Activated naive CD4-positive, alpha-beta T cell treated with anti-CD3 and anti-CD28 coated beads, Interleukin-2, amount 10 ng/mL, durations not matched to agents 7 days and 5 days (primary cell): ENCODE measurements around the gene MYBPC2.

ENCODE experiments used
- CTCF ChIA-PET: fragments of 350-600 bp; sonication (Branson Sonifier 250); formaldehyde crosslinking; loops from one replicate; lab custom pipeline; 2021; ENCODE audit warnings: antibody characterized with exemption; lab: Charles Lee
- DNase-seq: peaks from one replicate; pipeline ENCODE4 v3.0.0-alpha.2; 2020
- H3K27ac Mint-ChIP-seq: one replicate; pipeline ENCODE4 v1.8.0; 2021; ENCODE audit warnings: mild to moderate bottlenecking, moderate library complexity, mixed read lengths
- H3K27me3 Mint-ChIP-seq: one replicate; pipeline ENCODE4 v1.8.0; 2021; ENCODE audit warnings: mild to moderate bottlenecking, mixed read lengths
- H3K36me3 Mint-ChIP-seq: one replicate; pipeline ENCODE4 v1.8.0; 2021; ENCODE audit warnings: mixed read lengths
- H3K4me1 Mint-ChIP-seq: one replicate; pipeline ENCODE4 v1.8.0; 2021; ENCODE audit warnings: mixed read lengths
- H3K4me3 Mint-ChIP-seq: one replicate; pipeline ENCODE4 v1.8.0; 2021; ENCODE audit warnings: mild to moderate bottlenecking, moderate library complexity, mixed read lengths
- H3K9me3 Mint-ChIP-seq: one replicate; pipeline ENCODE4 v1.8.0; 2021; ENCODE audit warnings: mixed read lengths

MYBPC2 gene

GRCh38 chr19:50494186-50495019 lies 61.7 kb downstream of the MYBPC2 start:
- no peak for DNase-seq
- Mint-ChIP-seq H3K27ac (no peak overlapping the region), H3K9me3 (no peaks in the 10 kb centered on the region), H3K4me1 (peaks cover 13% of the 10 kb centered on the region), H3K4me3 (no peak overlapping the region), H3K27me3 (peaks cover 18% of the 10 kb centered on the region), H3K36me3 (no peaks in the 10 kb centered on the region)
- CTCF ChIA-PET, result no interaction called here

DNA sequence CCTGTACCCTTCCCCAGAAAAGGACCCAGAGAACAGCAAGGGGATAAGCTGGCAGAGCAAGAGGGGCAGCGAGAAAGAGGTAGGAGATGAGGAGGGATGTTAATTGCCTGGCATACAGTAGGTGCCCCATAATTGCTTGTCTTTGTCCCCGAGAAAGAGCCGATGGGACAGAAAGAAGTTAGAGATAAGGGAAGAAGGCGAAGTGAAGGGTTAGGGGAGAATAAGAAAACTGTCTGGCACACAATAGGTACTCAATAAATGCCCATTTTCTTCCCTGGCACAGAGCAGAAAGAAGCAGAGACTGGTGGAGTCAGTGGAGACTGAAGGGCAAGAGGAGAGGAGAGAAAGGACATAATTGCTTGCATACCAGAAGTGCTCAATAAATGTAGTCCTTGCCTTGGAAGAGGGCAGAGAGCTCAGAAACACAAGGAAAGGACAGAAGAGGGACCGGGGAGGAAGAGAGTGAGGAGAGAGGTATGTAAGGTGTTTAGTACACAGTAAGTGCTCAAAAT lies 62.4 kb downstream of the MYBPC2 start:
- no peaks in the 10 kb centered on the region for H3K36me3 Mint-ChIP-seq
- CTCF ChIA-PET, result no interaction called here
- no peak overlapping the region for H3K4me3 Mint-ChIP-seq
- H3K9me3 Mint-ChIP-seq, result no peaks in the 10 kb centered on the region
- no peak overlapping the region for H3K27ac Mint-ChIP-seq
- H3K27me3 Mint-ChIP-seq, result peaks cover 18% of the 10 kb centered on the region
- H3K4me1 Mint-ChIP-seq, result peaks cover 13% of the 10 kb centered on the region
- no peak for DNase-seq

DNA sequence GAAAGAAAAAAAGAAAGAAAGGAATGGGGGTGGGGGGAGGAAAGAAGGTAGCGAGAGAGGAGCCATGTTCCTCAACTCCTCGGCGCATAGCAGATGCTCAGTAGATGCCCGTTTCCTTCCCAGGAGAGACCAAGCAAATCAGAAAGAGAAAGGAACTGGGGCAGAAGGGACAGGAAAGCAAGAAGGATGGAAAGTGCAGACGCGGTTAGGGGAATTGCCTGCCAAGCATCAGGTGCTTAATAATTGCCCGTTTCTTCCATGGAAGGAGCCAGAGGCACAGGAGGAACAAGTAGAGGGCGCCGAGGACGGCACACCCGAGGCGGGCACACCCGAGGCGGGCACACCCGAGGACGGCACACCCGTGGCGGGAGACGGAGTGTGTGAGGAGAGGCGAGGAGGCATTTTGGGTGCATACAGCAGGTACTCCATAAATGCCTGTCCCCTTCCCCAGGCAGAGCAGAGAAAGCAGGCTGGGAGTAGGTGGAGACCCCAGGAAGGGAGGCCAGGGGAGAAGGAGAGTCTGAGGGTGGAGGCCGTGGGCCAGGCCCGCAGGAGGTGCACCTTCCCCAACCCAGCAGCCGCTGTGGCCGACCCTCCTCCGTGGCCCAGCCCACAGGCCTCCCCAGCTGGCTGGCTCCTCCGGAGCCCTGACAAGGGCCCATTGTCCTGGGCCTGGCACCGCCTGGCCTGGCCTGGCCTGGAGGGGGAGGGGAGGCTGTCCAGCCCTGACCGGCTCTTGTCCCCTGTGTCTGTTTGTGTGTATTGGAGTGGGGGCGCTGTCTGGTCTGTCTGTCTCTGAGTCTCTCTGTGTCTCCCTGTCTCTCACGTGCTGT lies 63.7 kb downstream of the MYBPC2 start:
- H3K27me3 Mint-ChIP-seq, result peaks cover 12% of the 10 kb centered on the region
- DNase-seq, result no peak
- H3K36me3 Mint-ChIP-seq, result no peaks in the 10 kb centered on the region
- peaks cover 11% of the 10 kb centered on the region for H3K4me1 Mint-ChIP-seq
- H3K4me3 Mint-ChIP-seq, result no peak overlapping the region
- H3K27ac Mint-ChIP-seq, result no peak overlapping the region
- CTCF ChIA-PET, result no interaction called here
- H3K9me3 Mint-ChIP-seq, result no peaks in the 10 kb centered on the region

- peaks cover 6% of the 10 kb centered on the region for H3K27me3 Mint-ChIP-seq
- H3K4me1 Mint-ChIP-seq, result peaks cover 5% of the 10 kb centered on the region
- H3K4me3 Mint-ChIP-seq, result no peak overlapping the region
- H3K27ac Mint-ChIP-seq, result no peak overlapping the region
- DNase-seq, result no peak
- no peaks in the 10 kb centered on the region for H3K9me3 Mint-ChIP-seq
- CTCF ChIA-PET, result no interaction called here
- H3K36me3 Mint-ChIP-seq, result no peaks in the 10 kb centered on the region
Measured at GRCh38 chr19:50497022-50497405, 64.3 kb downstream of the MYBPC2 start.

GRCh38 chr19:50498219-50499056 lies 65.7 kb downstream of the MYBPC2 start:
- Mint-ChIP-seq H3K4me1 (no peaks in the 10 kb centered on the region), H3K27me3 (no peaks in the 10 kb centered on the region), H3K9me3 (no peaks in the 10 kb centered on the region), H3K27ac (no peak overlapping the region), H3K4me3 (no peak overlapping the region), H3K36me3 (no peaks in the 10 kb centered on the region)
- no peak for DNase-seq
- CTCF ChIA-PET, result no interaction called here

DNA sequence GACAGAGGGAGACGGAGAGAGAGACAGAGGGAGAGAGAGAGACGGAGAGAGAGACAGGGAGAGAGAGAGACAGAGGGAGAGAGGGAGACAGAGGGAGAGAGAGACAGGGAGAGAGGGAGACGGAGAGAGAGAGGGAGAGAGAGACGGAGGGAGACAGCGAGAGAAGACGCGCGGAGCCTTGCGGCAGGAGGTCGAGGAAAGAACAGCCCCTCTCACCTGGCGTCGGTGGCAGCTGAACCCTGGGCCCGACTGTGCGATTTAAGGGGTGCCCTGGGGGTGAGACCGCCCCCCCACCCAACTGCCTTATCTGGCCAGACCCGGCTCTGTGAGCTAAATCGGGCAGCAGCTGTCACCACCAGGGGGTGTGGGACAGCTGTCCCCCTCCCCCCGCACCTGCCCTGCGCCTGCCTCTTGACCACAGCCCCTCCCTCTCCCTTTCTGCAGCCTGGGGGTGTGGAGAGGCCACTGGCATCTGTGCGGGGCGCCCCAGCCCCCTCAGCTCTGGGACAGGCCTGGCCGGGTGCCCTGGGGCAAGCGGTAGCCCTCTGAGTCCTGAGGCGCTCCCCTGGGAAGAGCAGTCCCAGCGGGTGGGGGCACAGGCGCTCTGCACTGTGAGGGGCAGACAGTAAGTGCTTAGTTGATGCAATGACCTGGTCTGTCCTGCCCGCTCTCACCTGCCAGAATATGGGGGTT lies 67.5 kb downstream of the MYBPC2 start:
- peak; percentile 45 for DNase-seq
- Mint-ChIP-seq H3K9me3 (no peaks in the 10 kb centered on the region), H3K4me1 (no peaks in the 10 kb centered on the region), H3K27ac (no peak overlapping the region), H3K36me3 (no peaks in the 10 kb centered on the region), H3K4me3 (no peak overlapping the region), H3K27me3 (no peaks in the 10 kb centered on the region)
- CTCF ChIA-PET, result no interaction called here

- Mint-ChIP-seq H3K27ac (no peak overlapping the region), H3K4me3 (no peak overlapping the region), H3K4me1 (no peaks in the 10 kb centered on the region), H3K36me3 (no peaks in the 10 kb centered on the region), H3K9me3 (no peaks in the 10 kb centered on the region), H3K27me3 (no peaks in the 10 kb centered on the region)
- CTCF ChIA-PET, result no interaction called here
- no peak for DNase-seq
Measured at GRCh38 chr19:50500753-50501151, 68.1 kb downstream of the MYBPC2 start.

GRCh38 chr19:50501186-50501567 lies 68.5 kb downstream of the MYBPC2 start:
- Mint-ChIP-seq H3K9me3 (no peaks in the 10 kb centered on the region), H3K36me3 (no peaks in the 10 kb centered on the region), H3K4me1 (no peaks in the 10 kb centered on the region), H3K27ac (no peak overlapping the region), H3K4me3 (no peak overlapping the region), H3K27me3 (no peaks in the 10 kb centered on the region)
- DNase-seq, result no peak
- CTCF ChIA-PET, result no interaction called here

DNA sequence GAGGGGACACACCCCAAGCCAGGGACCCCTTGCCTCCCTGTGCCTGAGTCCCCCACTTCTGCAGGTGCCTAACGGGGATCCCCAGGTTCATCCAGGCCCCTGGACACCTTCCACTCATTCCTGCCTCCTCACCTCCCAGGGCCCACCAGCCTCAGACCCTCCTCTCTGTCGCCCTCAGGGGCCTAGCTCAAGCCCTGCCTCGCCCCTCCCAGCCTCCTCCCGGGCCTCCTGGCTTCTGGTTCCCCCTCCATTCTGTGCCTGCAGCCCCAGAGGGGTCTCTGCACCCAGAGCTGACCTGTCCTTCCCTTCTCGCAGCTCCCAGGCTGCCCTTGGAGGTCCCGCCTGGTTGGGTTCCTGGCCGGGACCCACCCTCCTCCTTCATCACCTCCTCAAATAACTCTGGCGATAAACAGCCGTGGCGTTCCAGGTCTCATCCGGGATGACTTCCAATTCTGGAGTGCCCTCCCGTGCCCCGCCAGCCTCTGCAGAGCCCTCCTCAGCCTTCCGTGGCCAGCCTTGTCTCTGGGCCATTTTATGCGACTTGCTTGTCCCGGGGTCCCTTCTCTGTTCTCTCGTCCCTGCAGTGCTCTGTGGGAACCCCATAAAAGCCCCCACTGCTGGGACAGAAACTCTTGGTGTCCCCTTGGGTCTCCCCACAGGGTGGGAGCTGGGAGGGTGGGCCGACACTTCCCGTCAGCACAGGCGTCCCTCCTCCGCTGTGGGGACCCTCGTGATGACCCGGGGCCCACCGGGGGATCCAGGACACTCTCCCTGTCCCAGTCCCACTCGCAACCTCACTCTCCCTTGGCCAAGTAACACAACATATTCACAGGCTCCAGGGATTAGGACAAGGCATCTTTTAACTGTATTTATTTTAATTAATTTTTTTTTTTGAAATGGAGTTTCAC lies 69.1 kb downstream of the MYBPC2 start:
- Mint-ChIP-seq H3K4me3 (no peak overlapping the region), H3K9me3 (no peaks in the 10 kb centered on the region), H3K27me3 (no peaks in the 10 kb centered on the region), H3K4me1 (no peaks in the 10 kb centered on the region), H3K27ac (no peak overlapping the region), H3K36me3 (no peaks in the 10 kb centered on the region)
- CTCF ChIA-PET, result no interaction called here
- DNase-seq, result no peak

DNA sequence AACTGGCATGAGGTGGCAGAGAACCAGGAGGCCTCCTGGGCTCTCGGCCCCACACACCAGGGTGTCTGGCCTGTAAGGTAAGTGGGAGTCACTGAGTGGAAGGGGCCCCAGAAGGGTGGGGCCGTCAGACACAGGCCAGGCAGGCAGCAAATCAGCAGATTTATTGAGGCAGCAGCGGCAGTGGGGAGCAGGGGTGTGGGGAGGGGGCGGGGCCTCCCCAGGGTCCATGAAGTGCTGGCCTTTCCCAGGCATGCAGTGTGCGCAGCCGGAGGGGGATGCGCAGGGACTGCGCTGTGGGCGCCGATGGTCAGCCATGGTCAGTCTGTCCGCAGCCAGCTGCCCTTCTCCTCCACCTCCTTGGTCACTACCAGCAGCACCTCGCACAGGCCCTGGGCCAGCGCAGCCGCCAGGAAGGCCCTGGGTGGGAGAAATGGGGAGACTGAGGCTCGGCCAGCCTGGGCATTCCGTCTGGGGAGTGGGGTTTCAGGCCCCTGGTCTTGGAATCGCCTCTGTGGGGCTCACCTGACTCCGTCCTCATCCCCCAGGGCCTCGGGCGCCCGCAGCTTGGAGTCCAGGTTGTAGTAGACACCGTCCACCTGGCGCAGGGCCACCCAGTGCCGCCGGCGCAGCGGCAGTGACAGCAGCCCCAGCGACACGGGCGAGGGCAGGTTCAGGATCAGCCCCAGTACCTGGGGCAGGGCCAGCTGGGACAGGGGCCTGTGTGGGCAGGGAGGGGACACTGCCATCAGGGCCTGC lies 73.3 kb downstream of the MYBPC2 start:
- no peak for DNase-seq
- H3K27me3 Mint-ChIP-seq, result no peaks in the 10 kb centered on the region
- H3K36me3 Mint-ChIP-seq, result peaks cover 8% of the 10 kb centered on the region
- no peak overlapping the region for H3K27ac Mint-ChIP-seq
- no peaks in the 10 kb centered on the region for H3K9me3 Mint-ChIP-seq
- H3K4me1 Mint-ChIP-seq, result peaks cover 17% of the 10 kb centered on the region
- H3K4me3 Mint-ChIP-seq, result no peak overlapping the region
- CTCF ChIA-PET, result no interaction called here

- H3K27me3 Mint-ChIP-seq, result peaks cover 4% of the 10 kb centered on the region
- H3K27ac Mint-ChIP-seq, result no peak overlapping the region
- H3K4me3 Mint-ChIP-seq, result no peak overlapping the region
- CTCF ChIA-PET, result no interaction called here
- peaks cover 8% of the 10 kb centered on the region for H3K36me3 Mint-ChIP-seq
- no peak for DNase-seq
- H3K9me3 Mint-ChIP-seq, result no peaks in the 10 kb centered on the region
- H3K4me1 Mint-ChIP-seq, result peaks cover 22% of the 10 kb centered on the region
Measured at GRCh38 chr19:50506700-50507099, 74.0 kb downstream of the MYBPC2 start.

GRCh38 chr19:50507376-50507775 lies 74.7 kb downstream of the MYBPC2 start:
- CTCF ChIA-PET, result no interaction called here
- Mint-ChIP-seq H3K4me3 (no peak overlapping the region), H3K27ac (no peak overlapping the region), H3K27me3 (peaks cover 5% of the 10 kb centered on the region), H3K36me3 (peaks cover 8% of the 10 kb centered on the region), H3K9me3 (no peaks in the 10 kb centered on the region), H3K4me1 (peaks cover 24% of the 10 kb centered on the region)
- no peak for DNase-seq
